Tibial nerve (tissue), 4 donors: ENCODE data around the gene EFCAB11. TPM values are rescaled to one million over a fixed set of nuclear protein-coding genes. Genes with fewer than 3 reads are reported as not detected.

Source experiments
- DNase-seq, 2 donors: peaks; one replicate each; pipeline ENCODE4 v3.0.0-alpha.2; 2019; ENCODE audit warnings: low spot score in 2 of 2
- H3K27ac ChIP-seq, 4 donors: fragments of 200-600 bp; sonication (generic) in 3 of 4; one replicate each; pipeline ENCODE4 v1.5.1; 2017 to 2019; ENCODE audit warnings: mild to moderate bottlenecking in 1 of 4
- H3K27me3 ChIP-seq, 2 donors: fragments of 200-600 bp; sonication (generic) in 1 of 2; one replicate each; pipeline versions ENCODE4 v1.5.1 to v1.6.0; 2017 to 2019
- H3K36me3 ChIP-seq, 3 donors: fragments of 200-600 bp; sonication (generic); one replicate each; pipeline ENCODE4 v1.5.1; 2018 to 2019
- H3K4me1 ChIP-seq, 4 donors: fragments of 200-600 bp; sonication (generic) in 3 of 4; one replicate each; pipeline ENCODE4 v1.5.1; 2017 to 2019
- H3K4me3 ChIP-seq, 4 donors: fragments of 200-600 bp; sonication (generic) in 3 of 4; one replicate each; pipeline ENCODE4 v1.5.1; 2017 to 2019; ENCODE audit warnings: mild to moderate bottlenecking in 1 of 4, moderate library complexity in 1 of 4
- H3K9me3 ChIP-seq, 4 donors: fragments of 200-600 bp; sonication (generic) in 3 of 4; one replicate each; pipeline ENCODE4 v1.5.1; 2017 to 2019
- EP300 ChIP-seq, 2 donors: sonication (generic); formaldehyde crosslinking; IDR thresholded peaks; one replicate each; pipeline ENCODE4 v1.6.1; 2017; ENCODE audit warnings: antibody characterized with exemption in 2 of 2, mild to moderate bottlenecking in 1 of 2
- POLR2A ChIP-seq, 2 donors: fragments of 450-650 bp; IDR thresholded peaks; one replicate each; pipeline ENCODE4 v1.6.1; 2017; ENCODE audit warnings: antibody characterized with exemption in 2 of 2, mild to moderate bottlenecking in 2 of 2, moderate library complexity in 2 of 2
- WGBS, 2 donors: methylation state at CpG; one replicate each; pipeline ENCODE4 v1.1.5; 2018; 5-methylcytosine and 5-hydroxymethylcytosine counted together
- total RNA-seq, 4 donors: library from RNA; depleted of rRNA; stranded (reverse); fragments of >200 nt; gene quantifications; one replicate each; pipeline ENCODE4 v1.1.0, GENCODE V29; 2016
- TF ChIP-seq, protein P1 (sequence below), 5 experiments: fragments of 200-600 bp in 3 of 5; fragments of 450-650 bp in 2 of 5; sonication (generic) in 3 of 5; IDR thresholded peaks; one replicate each; pipeline ENCODE4 v1.5.1; 2016 to 2019; ENCODE audit warnings: antibody characterized with exemption in 5 of 5, mild to moderate bottlenecking in 3 of 5, moderate library complexity in 2 of 5

EFCAB11 gene
- total RNA-seq, 4 donors from 2014 or later: 2.2 to 7.8 (median 4.4) TPM

DNA sequence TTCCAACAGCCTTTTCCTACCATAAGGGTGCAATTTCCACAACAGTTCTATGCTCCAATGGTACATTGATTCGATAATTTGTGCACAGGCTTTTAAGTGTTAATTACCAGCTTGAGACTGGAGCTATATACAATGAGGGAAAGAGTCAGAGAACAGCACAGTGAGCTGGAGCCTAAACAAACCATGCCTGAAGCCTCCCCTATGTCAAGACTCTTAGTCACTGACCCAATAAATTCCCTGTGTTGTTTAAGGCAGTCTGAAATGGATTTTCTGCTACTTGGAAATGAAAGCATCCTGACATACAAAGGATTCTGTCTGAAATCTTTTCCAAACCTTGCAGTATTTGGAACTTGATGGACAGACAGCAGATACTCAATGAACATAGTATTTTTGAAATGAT lies 149.0 kb downstream of the EFCAB11 start:
- Histone ChIP-seq H3K27me3 (no peaks in the 10 kb centered on the region), H3K4me3 (no peak overlapping the region), H3K4me1 (peaks cover 0 to 3% (median 0%) of the 10 kb centered on the region in 4 donors), H3K36me3 (no peaks in the 10 kb centered on the region), H3K27ac (peak overlapping the region in 2 of 4 donors; percentile 12 to 44), H3K9me3 (no peaks in the 10 kb centered on the region)
- WGBS, 2 donors: 89% methylated on average over 1 of the region's 1 CpG
- TF ChIP-seq EP300 (IDR thresholded peaks at IDR 0.05) (no peak), POLR2A (IDR thresholded peaks at IDR 0.05) (no peak)
- TF ChIP-seq, protein P1, sequence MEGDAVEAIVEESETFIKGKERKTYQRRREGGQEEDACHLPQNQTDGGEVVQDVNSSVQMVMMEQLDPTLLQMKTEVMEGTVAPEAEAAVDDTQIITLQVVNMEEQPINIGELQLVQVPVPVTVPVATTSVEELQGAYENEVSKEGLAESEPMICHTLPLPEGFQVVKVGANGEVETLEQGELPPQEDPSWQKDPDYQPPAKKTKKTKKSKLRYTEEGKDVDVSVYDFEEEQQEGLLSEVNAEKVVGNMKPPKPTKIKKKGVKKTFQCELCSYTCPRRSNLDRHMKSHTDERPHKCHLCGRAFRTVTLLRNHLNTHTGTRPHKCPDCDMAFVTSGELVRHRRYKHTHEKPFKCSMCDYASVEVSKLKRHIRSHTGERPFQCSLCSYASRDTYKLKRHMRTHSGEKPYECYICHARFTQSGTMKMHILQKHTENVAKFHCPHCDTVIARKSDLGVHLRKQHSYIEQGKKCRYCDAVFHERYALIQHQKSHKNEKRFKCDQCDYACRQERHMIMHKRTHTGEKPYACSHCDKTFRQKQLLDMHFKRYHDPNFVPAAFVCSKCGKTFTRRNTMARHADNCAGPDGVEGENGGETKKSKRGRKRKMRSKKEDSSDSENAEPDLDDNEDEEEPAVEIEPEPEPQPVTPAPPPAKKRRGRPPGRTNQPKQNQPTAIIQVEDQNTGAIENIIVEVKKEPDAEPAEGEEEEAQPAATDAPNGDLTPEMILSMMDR (IDR thresholded peaks at IDR 0.05): no peak
- no peak for DNase-seq

- TF ChIP-seq POLR2A (IDR thresholded peaks at IDR 0.05) (no peak), EP300 (IDR thresholded peaks at IDR 0.05) (no peak)
- TF ChIP-seq, protein P1 (IDR thresholded peaks at IDR 0.05): no peak
- DNase-seq: no peak
- WGBS, 2 donors: 92 to 95% methylated on average over 5 of the region's 5 CpGs
Measured at GRCh38 chr14:89803542-89803941, 151.0 kb downstream of the EFCAB11 start.

GRCh38 chr14:89801136-89801535 lies 153.4 kb downstream of the EFCAB11 start:
- H3K27me3 ChIP-seq: no peaks in the 10 kb centered on the region
- no peaks in the 10 kb centered on the region for H3K36me3 ChIP-seq

More at GRCh38 chr14:89803542-89803941, 151.0 kb downstream of the EFCAB11 start:
- H3K9me3 ChIP-seq: no peaks in the 10 kb centered on the region
- H3K27ac ChIP-seq: no peak overlapping the region
- H3K27me3 ChIP-seq: no peaks in the 10 kb centered on the region
- H3K4me3 ChIP-seq: no peak overlapping the region
- no peaks in the 10 kb centered on the region for H3K36me3 ChIP-seq
- peaks cover 0 to 3% (median 0%) of the 10 kb centered on the region in 4 donors for H3K4me1 ChIP-seq

GRCh38 chr14:89798212-89798773 lies 156.2 kb downstream of the EFCAB11 start:
- H3K9me3 ChIP-seq: no peaks in the 10 kb centered on the region
- peaks cover 0 to 8% (median 6%) of the 10 kb centered on the region in 4 donors for H3K4me1 ChIP-seq
- H3K4me3 ChIP-seq: no peak overlapping the region
- H3K27ac ChIP-seq: peak overlapping the region in 2 of 4 donors; percentile 8 to 40
- no peak for TF ChIP-seq EP300 (IDR thresholded peaks at IDR 0.05)
- TF ChIP-seq, protein P1 (IDR thresholded peaks at IDR 0.05): no peak
- no peak for TF ChIP-seq POLR2A (IDR thresholded peaks at IDR 0.05)
- H3K36me3 ChIP-seq: no peaks in the 10 kb centered on the region
- WGBS, 2 donors: 53 to 70% methylated on average over 4 of the region's 4 CpGs
- no peak for DNase-seq
- H3K27me3 ChIP-seq: no peaks in the 10 kb centered on the region

More at GRCh38 chr14:89801136-89801535, 153.4 kb downstream of the EFCAB11 start:
- 86 to 92% methylated on average over 3 of the region's 3 CpGs for WGBS, 2 donors
- H3K9me3 ChIP-seq: no peaks in the 10 kb centered on the region
- no peak overlapping the region for H3K4me3 ChIP-seq
- TF ChIP-seq POLR2A (IDR thresholded peaks at IDR 0.05) (no peak), EP300 (IDR thresholded peaks at IDR 0.05) (no peak)
- TF ChIP-seq, protein P1 (IDR thresholded peaks at IDR 0.05): no peak
- DNase-seq: no peak
- no peak overlapping the region for H3K27ac ChIP-seq
- H3K4me1 ChIP-seq: no peaks in the 10 kb centered on the region

DNA sequence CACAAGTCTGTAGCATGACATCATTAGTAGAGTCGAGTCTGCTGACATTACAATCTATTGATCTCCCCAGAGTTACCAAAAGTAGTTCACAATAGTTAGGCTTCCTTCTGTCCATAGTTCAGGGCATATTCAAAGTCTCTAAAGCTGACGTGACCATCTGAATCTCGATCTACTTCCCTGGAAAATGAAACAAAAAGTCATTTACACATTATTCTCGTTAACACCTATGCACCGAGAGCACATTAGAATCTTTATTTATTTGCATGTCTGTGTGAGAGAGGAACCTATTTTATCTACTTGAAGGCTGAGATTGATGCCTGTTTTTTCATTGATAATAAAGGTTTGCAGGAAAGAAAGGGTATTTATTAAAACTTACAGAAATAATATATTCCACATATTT lies 157.4 kb downstream of the EFCAB11 start:
- Histone ChIP-seq H3K9me3 (no peaks in the 10 kb centered on the region), H3K36me3 (no peaks in the 10 kb centered on the region), H3K27ac (no peak overlapping the region), H3K4me1 (peaks cover 0 to 13% (median 7%) of the 10 kb centered on the region in 4 donors), H3K27me3 (no peaks in the 10 kb centered on the region), H3K4me3 (no peak overlapping the region)
- TF ChIP-seq EP300 (IDR thresholded peaks at IDR 0.05): no peak
- TF ChIP-seq, protein P1 (IDR thresholded peaks at IDR 0.05): no peak
- TF ChIP-seq POLR2A (IDR thresholded peaks at IDR 0.05): no peak
- WGBS, 2 donors: 69 to 73% methylated on average over 5 of the region's 5 CpGs
- no peak for DNase-seq
